IMR-90 (cell line): ENCODE results near the gene CDC7.

Experiments
- BHLHE40 ChIP-seq: fragments of 150-350 bp; IDR thresholded peaks from 2 replicates; pipeline ENCODE4 v1.6.1; 2016; ENCODE audit warnings: mild to moderate bottlenecking, low read depth, low read length
- CEBPB ChIP-seq: IDR thresholded peaks from 2 replicates; pipeline ENCODE4 v1.6.1; 2012; ENCODE audit warnings: low read depth, low read length, improper control_type of control experiment
- CHD1 ChIP-seq: IDR thresholded peaks from 2 replicates; pipeline ENCODE4 v1.6.1; 2012; ENCODE audit warnings: low read depth, low read length, improper control_type of control experiment
- MAZ ChIP-seq: IDR thresholded peaks from 2 replicates; pipeline ENCODE4 v1.6.1; 2012; ENCODE audit warnings: low read depth, mild to moderate bottlenecking, low read length, improper control_type of control experiment, moderate library complexity, borderline replicate concordance
- MXI1 ChIP-seq: IDR thresholded peaks from 2 replicates; pipeline ENCODE4 v1.6.1; 2012; ENCODE audit warnings: low read depth, mild to moderate bottlenecking, low read length, moderate library complexity, borderline replicate concordance
- POLR2A ChIP-seq: IDR thresholded peaks from 2 replicates; pipeline ENCODE4 v1.6.1; 2012; ENCODE audit warnings: mild to moderate bottlenecking, low read depth, low read length
- RAD21 ChIP-seq: IDR thresholded peaks from 2 replicates; pipeline ENCODE4 v1.6.1; 2012; ENCODE audit warnings: low read length, improper control_type of control experiment
- RCOR1 ChIP-seq: IDR thresholded peaks from 2 replicates; pipeline ENCODE4 v1.6.1; 2012; ENCODE audit warnings: mild to moderate bottlenecking, low read length, improper control_type of control experiment; ENCODE audit not compliant: insufficient replicate concordance
- RFX5 ChIP-seq: IDR thresholded peaks from 2 replicates; pipeline ENCODE4 v1.8.0; 2012; ENCODE audit warnings: low read depth, mild to moderate bottlenecking, low read length, moderate library complexity
- SMC3 ChIP-seq: fragments of 150-350 bp; IDR thresholded peaks from 2 replicates; pipeline ENCODE4 v1.6.1; 2016; ENCODE audit warnings: low read depth, mild to moderate bottlenecking, antibody characterized with exemption, low read length, moderate library complexity
- TF ChIP-seq, protein P1 (sequence below): conservative IDR thresholded peaks from 2 replicates; pipeline ENCODE4 v1.5.1; 2012; ENCODE audit warnings: mild to moderate bottlenecking, low read depth, low read length, improper control_type of control experiment
- TF ChIP-seq, protein P2 (sequence below): fragments of 150-350 bp; IDR thresholded peaks from 2 replicates; pipeline ENCODE4 v1.6.1; 2017; ENCODE audit warnings: mild to moderate bottlenecking, antibody characterized with exemption, low read length, low read depth
- TF ChIP-seq, protein P3 (sequence below): fragments of 150-350 bp; IDR thresholded peaks from 2 replicates; pipeline ENCODE4 v1.6.1; 2016; ENCODE audit warnings: low read depth, mild to moderate bottlenecking, low read length, moderate library complexity, borderline replicate concordance

DNA sequence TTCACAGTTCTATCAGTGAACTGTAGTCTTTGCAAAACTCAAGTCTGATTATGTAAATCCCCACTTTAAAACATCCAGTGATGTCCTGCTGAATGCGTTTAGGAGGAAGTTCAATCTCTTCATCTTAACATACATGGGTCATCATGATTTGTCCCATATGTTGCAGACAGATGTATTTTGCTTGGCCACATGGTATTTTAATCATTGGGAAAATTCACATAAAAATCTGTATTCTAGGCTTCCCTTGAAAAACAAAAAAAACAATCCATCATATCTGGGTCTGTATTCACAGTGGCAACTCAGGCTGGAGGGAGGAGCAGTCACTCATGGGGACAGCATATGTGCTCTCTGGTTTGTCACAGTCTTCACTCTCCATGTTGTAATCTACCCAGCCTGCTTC lies 44.8 kb upstream of the CDC7 start:
- TF ChIP-seq RAD21: no peak
- TF ChIP-seq, protein P1, sequence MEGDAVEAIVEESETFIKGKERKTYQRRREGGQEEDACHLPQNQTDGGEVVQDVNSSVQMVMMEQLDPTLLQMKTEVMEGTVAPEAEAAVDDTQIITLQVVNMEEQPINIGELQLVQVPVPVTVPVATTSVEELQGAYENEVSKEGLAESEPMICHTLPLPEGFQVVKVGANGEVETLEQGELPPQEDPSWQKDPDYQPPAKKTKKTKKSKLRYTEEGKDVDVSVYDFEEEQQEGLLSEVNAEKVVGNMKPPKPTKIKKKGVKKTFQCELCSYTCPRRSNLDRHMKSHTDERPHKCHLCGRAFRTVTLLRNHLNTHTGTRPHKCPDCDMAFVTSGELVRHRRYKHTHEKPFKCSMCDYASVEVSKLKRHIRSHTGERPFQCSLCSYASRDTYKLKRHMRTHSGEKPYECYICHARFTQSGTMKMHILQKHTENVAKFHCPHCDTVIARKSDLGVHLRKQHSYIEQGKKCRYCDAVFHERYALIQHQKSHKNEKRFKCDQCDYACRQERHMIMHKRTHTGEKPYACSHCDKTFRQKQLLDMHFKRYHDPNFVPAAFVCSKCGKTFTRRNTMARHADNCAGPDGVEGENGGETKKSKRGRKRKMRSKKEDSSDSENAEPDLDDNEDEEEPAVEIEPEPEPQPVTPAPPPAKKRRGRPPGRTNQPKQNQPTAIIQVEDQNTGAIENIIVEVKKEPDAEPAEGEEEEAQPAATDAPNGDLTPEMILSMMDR: no peak
- no peak for TF ChIP-seq BHLHE40
- no peak for TF ChIP-seq POLR2A
- TF ChIP-seq, protein P2, sequence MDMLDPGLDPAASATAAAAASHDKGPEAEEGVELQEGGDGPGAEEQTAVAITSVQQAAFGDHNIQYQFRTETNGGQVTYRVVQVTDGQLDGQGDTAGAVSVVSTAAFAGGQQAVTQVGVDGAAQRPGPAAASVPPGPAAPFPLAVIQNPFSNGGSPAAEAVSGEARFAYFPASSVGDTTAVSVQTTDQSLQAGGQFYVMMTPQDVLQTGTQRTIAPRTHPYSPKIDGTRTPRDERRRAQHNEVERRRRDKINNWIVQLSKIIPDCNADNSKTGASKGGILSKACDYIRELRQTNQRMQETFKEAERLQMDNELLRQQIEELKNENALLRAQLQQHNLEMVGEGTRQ: no peak
- TF ChIP-seq MAZ: no peak
- TF ChIP-seq, protein P3, sequence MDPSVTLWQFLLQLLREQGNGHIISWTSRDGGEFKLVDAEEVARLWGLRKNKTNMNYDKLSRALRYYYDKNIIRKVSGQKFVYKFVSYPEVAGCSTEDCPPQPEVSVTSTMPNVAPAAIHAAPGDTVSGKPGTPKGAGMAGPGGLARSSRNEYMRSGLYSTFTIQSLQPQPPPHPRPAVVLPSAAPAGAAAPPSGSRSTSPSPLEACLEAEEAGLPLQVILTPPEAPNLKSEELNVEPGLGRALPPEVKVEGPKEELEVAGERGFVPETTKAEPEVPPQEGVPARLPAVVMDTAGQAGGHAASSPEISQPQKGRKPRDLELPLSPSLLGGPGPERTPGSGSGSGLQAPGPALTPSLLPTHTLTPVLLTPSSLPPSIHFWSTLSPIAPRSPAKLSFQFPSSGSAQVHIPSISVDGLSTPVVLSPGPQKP: no peak
- no peak for TF ChIP-seq CEBPB
- no peak for TF ChIP-seq CHD1
- TF ChIP-seq MXI1: no peak
- TF ChIP-seq RCOR1: no peak
- no peak for TF ChIP-seq RFX5
- no peak for TF ChIP-seq SMC3
